ENCODE measurements around the gene PEX14.

The PEX14 gene

DNA sequence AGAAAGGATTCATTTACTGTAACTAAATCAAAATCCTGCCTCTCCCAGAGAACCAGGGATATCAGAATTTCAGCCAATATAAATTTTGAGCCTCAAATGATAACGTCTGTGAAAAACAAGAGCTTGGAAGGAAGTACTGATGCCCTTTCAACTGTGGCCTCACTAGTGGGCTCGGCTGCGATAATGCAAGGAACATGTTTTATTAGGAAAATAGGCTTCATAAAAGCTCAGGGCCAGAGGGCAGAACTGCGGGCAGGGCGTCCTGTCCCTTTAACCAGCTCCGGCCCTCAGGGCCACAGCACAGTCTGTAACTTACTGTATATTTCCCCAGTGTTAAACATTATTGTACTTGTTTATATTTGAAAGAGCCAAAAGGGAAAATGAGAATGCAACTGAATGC is 122.0 kb downstream of the PEX14 start:
- Mint-ChIP-seq H3K27me3 (no peaks in the 10 kb centered on the region), H3K27ac (no peak overlapping the region), H3K36me3 (peaks cover 13% of the 10 kb centered on the region), H3K4me1 (peaks cover 13% of the 10 kb centered on the region), H3K9me3 (no peaks in the 10 kb centered on the region), H3K4me3 (no peak overlapping the region)
- ATAC-seq, result no peak

- Mint-ChIP-seq H3K27ac (no peak overlapping the region), H3K4me1 (peaks cover 13% of the 10 kb centered on the region), H3K9me3 (no peaks in the 10 kb centered on the region), H3K4me3 (no peak overlapping the region), H3K27me3 (no peaks in the 10 kb centered on the region), H3K36me3 (peaks cover 15% of the 10 kb centered on the region)
- ATAC-seq, result no peak
These were observed 123.0 kb downstream of the PEX14 start for GRCh38 chr1:10597492-10598388.

- Mint-ChIP-seq H3K27ac (no peak overlapping the region), H3K4me3 (no peak overlapping the region), H3K9me3 (no peaks in the 10 kb centered on the region), H3K4me1 (peaks cover 13% of the 10 kb centered on the region), H3K27me3 (no peaks in the 10 kb centered on the region), H3K36me3 (peaks cover 21% of the 10 kb centered on the region)
- ATAC-seq, result no peak
These were observed 123.6 kb downstream of the PEX14 start for GRCh38 chr1:10598389-10598702.

DNA sequence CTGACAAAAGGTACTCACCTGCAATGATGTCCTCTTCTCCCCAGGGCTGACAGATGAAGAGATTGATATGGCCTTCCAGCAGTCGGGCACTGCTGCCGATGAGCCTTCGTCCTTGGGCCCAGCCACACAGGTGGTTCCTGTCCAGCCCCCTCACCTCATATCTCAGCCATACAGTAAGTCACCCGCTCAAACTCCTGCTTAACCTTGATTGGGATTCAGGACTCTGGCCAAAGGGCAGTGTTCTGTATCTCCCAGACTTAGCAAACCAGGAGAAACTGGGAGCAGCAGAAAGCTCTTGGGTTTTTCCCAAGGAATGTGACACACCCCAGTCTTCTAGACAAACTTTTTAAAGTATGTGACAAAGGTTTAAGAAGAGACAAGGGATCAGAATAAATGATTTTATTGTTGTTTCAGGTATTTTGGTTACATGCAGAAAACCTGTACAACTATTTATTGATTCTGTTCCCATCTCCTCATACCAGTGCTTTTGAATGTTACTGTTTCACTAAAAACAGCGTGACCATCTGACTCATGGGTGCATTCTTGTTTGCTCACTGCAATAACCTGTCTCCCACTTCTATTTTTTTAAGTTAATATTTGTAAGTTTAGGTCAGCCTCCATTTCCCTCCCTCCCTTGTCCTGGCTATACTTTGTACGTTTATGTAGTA is 124.6 kb downstream of the PEX14 start:
- Mint-ChIP-seq H3K4me1 (peaks cover 10% of the 10 kb centered on the region), H3K27ac (no peak overlapping the region), H3K4me3 (no peak overlapping the region), H3K36me3 (peaks cover 29% of the 10 kb centered on the region), H3K9me3 (no peaks in the 10 kb centered on the region), H3K27me3 (no peaks in the 10 kb centered on the region)
- ATAC-seq, result no peak

GRCh38 chr1:10601342-10602070 is 126.8 kb downstream of the PEX14 start:
- peaks cover 43% of the 10 kb centered on the region for H3K36me3 Mint-ChIP-seq
- H3K9me3 Mint-ChIP-seq, result no peaks in the 10 kb centered on the region
- H3K4me3 Mint-ChIP-seq, result no peak overlapping the region
- ATAC-seq, result no peak
- H3K27me3 Mint-ChIP-seq, result no peaks in the 10 kb centered on the region
- no peaks in the 10 kb centered on the region for H3K4me1 Mint-ChIP-seq
- H3K27ac Mint-ChIP-seq, result no peak overlapping the region

DNA sequence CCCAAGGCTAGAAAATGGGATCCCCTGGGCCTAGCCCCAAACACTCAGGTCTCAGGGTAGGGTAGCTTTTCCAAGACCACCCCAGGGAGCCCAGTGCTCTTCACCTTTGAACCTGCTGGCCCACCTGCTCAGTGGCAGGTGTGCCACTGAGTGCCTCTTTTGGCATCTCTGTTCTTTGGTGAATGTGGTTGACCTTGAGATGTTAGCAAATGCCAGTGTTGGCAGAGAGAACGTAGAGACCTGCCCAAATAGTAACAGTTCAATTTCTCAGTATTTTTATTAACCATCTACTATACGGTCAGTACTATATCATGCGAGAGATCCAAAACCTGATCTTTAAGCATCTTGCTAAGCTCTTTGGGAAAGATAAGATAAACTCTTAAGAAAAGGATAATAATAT is 128.2 kb downstream of the PEX14 start:
- ATAC-seq, result no peak
- Mint-ChIP-seq H3K27ac (no peak overlapping the region), H3K4me3 (no peak overlapping the region), H3K36me3 (peaks cover 52% of the 10 kb centered on the region), H3K4me1 (no peaks in the 10 kb centered on the region), H3K9me3 (no peaks in the 10 kb centered on the region), H3K27me3 (no peaks in the 10 kb centered on the region)

- no peak overlapping the region for H3K27ac Mint-ChIP-seq
- H3K4me1 Mint-ChIP-seq, result no peaks in the 10 kb centered on the region
- peaks cover 53% of the 10 kb centered on the region for H3K36me3 Mint-ChIP-seq
- no peaks in the 10 kb centered on the region for H3K27me3 Mint-ChIP-seq
- no peak overlapping the region for H3K4me3 Mint-ChIP-seq
- ATAC-seq, result no peak
- no peaks in the 10 kb centered on the region for H3K9me3 Mint-ChIP-seq
These were observed 130.2 kb downstream of the PEX14 start for GRCh38 chr1:10604966-10605365.

GRCh38 chr1:10606064-10606463 is 131.3 kb downstream of the PEX14 start:
- Mint-ChIP-seq H3K4me3 (no peak overlapping the region), H3K36me3 (peaks cover 60% of the 10 kb centered on the region), H3K27me3 (no peaks in the 10 kb centered on the region), H3K4me1 (no peaks in the 10 kb centered on the region), H3K9me3 (no peaks in the 10 kb centered on the region), H3K27ac (no peak overlapping the region)
- ATAC-seq, result no peak

GRCh38 chr1:10607228-10607627 is 132.5 kb downstream of the PEX14 start:
- H3K27ac Mint-ChIP-seq, result no peak overlapping the region
- ATAC-seq, result no peak
- peaks cover 60% of the 10 kb centered on the region for H3K36me3 Mint-ChIP-seq
- H3K27me3 Mint-ChIP-seq, result no peaks in the 10 kb centered on the region
- no peaks in the 10 kb centered on the region for H3K4me1 Mint-ChIP-seq
- H3K9me3 Mint-ChIP-seq, result no peaks in the 10 kb centered on the region
- no peak overlapping the region for H3K4me3 Mint-ChIP-seq

DNA sequence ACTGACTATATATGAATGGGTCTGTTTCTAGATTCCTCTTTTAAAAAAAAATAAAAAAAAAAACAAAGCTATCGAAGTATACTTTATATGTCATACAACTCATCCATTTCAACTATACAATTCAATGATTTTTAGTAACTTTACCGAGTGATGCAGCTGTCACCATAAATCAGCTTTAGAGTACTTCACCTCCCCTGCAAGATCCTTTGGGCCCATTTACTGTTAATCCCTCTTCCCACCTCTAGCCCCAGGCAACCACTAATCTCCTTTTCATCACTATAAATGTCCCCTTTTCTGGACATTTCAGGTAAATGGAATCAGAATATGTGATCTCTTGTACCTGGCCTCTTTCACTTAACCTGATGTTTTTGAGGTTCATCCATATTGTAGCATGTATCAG is 133.9 kb downstream of the PEX14 start:
- Mint-ChIP-seq H3K4me3 (no peak overlapping the region), H3K9me3 (no peaks in the 10 kb centered on the region), H3K36me3 (peaks cover 56% of the 10 kb centered on the region), H3K4me1 (peaks cover 2% of the 10 kb centered on the region), H3K27me3 (no peaks in the 10 kb centered on the region), H3K27ac (no peak overlapping the region)
- no peak for ATAC-seq

GRCh38 chr1:10610901-10611600 is 136.3 kb downstream of the PEX14 start:
- Mint-ChIP-seq H3K36me3 (peaks cover 44% of the 10 kb centered on the region), H3K4me1 (peaks cover 18% of the 10 kb centered on the region), H3K4me3 (no peak overlapping the region), H3K9me3 (no peaks in the 10 kb centered on the region), H3K27ac (no peak overlapping the region), H3K27me3 (no peaks in the 10 kb centered on the region)
- no peak for ATAC-seq

DNA sequence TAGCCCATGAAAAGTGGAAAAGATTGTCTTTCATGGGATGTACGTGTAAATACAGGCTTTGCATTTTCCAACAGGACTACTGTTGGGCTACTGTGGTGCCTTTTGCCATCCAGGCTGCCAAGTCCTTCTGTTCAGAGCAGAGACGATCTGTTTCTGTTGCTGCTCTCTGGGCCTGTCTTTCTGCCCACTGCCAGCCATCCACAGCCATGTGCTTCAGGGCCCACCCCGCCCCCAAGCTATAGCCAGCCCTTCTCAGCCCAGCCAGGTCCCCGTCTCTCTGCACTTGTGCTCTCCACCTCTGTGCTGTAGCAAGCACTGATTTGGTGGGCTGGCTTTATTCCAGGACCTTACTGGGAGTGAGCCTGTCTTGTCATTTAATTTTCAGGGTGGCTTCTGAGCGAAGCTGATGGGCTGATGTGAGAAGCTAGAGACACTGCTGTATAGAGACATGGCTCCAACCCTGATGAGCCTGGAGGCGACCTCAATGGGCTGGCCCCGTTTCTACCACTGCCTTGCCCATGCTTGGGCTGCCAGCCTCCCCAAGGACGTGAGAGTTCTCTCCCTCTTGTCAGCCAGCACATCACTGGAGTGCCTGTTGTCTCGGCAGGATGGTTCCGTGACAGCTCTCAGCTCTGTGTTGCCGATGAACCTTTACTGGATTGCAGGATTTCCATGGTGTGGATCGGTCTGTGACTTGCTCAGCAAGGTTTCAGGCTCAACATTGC is 137.8 kb downstream of the PEX14 start:
- H3K36me3 Mint-ChIP-seq, result peaks cover 35% of the 10 kb centered on the region
- no peak overlapping the region for H3K4me3 Mint-ChIP-seq
- peaks cover 18% of the 10 kb centered on the region for H3K4me1 Mint-ChIP-seq
- no peak overlapping the region for H3K27ac Mint-ChIP-seq
- ATAC-seq, result no peak
- no peaks in the 10 kb centered on the region for H3K9me3 Mint-ChIP-seq
- H3K27me3 Mint-ChIP-seq, result no peaks in the 10 kb centered on the region

DNA sequence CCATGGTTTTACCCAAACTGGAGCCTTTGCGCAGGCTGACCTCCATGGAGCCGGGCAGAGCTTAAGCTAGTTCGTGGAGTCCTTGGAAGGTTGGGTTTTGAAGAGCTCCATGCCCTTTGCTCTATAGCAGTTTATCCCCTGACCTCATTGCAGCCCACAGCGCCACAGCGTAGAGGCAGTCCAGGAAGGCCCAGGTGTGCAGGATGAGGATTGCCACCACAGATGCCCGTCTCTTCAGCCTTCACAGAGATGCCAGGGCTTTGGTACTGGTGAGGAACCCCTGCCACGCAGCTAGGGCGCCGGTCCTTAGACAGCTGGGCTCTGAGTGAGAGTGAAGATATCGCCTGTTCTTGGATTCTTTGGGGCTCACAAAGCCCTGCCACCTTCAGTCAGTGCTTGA is 138.6 kb downstream of the PEX14 start:
- no peak for ATAC-seq
- no peaks in the 10 kb centered on the region for H3K27me3 Mint-ChIP-seq
- no peak overlapping the region for H3K27ac Mint-ChIP-seq
- H3K9me3 Mint-ChIP-seq, result no peaks in the 10 kb centered on the region
- no peak overlapping the region for H3K4me3 Mint-ChIP-seq
- peaks cover 18% of the 10 kb centered on the region for H3K4me1 Mint-ChIP-seq
- H3K36me3 Mint-ChIP-seq, result peaks cover 34% of the 10 kb centered on the region

DNA sequence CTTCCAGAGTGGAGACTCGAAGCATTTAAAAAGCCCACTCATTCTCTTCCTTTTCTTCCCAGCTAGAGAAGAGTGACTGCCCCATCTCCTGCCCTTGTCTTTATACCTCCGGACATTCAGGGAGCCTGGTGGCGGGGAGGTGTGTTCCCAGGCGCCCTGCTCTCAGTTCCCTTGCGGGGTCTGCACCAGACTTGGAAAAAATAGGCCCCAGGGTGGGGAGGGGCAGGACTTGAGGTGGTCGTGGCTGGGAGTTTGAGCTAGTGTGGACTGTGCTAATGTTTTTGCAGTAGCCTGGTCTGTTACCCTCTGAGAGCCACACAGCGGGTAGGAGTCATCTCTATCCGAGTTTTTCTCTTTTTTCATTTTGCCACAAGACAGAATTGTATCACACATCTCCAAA is 139.1 kb downstream of the PEX14 start:
- H3K27ac Mint-ChIP-seq, result no peak overlapping the region
- peaks cover 18% of the 10 kb centered on the region for H3K4me1 Mint-ChIP-seq
- no peak overlapping the region for H3K4me3 Mint-ChIP-seq
- H3K27me3 Mint-ChIP-seq, result no peaks in the 10 kb centered on the region
- H3K9me3 Mint-ChIP-seq, result no peaks in the 10 kb centered on the region
- ATAC-seq, result no peak
- H3K36me3 Mint-ChIP-seq, result peaks cover 34% of the 10 kb centered on the region

Data from stimulated activated memory B cell treated with anti-CD40 and anti-IgM and Interleukin-4, amounts not matched to agents 10 μg/mL and 1 μg/mL and 100 μg/mL, for 72 hours (primary cell).